OCI-LY1 (cell line): ENCODE measurements around the gene ZNF697.

Experiments used
- EZH2 ChIP-seq: fragments of 200-600 bp; sonication (generic), shearing (Covaris generic); IDR thresholded peaks from 2 replicates; pipeline ENCODE4 v1.8.0; 2017; ENCODE audit warnings: borderline replicate concordance, mixed run types, mild to moderate bottlenecking, antibody characterized with exemption, low read length, moderate library complexity, mixed read lengths
- TF ChIP-seq, protein P1 (sequence below): fragments of 200-600 bp; sonication (generic), shearing (Covaris generic); IDR thresholded peaks from 2 replicates; pipeline ENCODE4 v1.5.1; 2017; ENCODE audit warnings: mild to moderate bottlenecking, antibody characterized with exemption, low read length, moderate library complexity, mixed read lengths

- TF ChIP-seq, protein P1, sequence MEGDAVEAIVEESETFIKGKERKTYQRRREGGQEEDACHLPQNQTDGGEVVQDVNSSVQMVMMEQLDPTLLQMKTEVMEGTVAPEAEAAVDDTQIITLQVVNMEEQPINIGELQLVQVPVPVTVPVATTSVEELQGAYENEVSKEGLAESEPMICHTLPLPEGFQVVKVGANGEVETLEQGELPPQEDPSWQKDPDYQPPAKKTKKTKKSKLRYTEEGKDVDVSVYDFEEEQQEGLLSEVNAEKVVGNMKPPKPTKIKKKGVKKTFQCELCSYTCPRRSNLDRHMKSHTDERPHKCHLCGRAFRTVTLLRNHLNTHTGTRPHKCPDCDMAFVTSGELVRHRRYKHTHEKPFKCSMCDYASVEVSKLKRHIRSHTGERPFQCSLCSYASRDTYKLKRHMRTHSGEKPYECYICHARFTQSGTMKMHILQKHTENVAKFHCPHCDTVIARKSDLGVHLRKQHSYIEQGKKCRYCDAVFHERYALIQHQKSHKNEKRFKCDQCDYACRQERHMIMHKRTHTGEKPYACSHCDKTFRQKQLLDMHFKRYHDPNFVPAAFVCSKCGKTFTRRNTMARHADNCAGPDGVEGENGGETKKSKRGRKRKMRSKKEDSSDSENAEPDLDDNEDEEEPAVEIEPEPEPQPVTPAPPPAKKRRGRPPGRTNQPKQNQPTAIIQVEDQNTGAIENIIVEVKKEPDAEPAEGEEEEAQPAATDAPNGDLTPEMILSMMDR: no peak
- TF ChIP-seq EZH2: no peak
Observed at GRCh38 chr1:119600976-119601375, 47.1 kb downstream of the ZNF697 start.
